ENCODE data around the gene ZC3H10.
"Not testable (repeated sequence)": the region's sequence is repeated elsewhere in the genome, so short reads cannot be mapped to it uniquely, and the experiment has no call there.

The ZC3H10 gene

DNA sequence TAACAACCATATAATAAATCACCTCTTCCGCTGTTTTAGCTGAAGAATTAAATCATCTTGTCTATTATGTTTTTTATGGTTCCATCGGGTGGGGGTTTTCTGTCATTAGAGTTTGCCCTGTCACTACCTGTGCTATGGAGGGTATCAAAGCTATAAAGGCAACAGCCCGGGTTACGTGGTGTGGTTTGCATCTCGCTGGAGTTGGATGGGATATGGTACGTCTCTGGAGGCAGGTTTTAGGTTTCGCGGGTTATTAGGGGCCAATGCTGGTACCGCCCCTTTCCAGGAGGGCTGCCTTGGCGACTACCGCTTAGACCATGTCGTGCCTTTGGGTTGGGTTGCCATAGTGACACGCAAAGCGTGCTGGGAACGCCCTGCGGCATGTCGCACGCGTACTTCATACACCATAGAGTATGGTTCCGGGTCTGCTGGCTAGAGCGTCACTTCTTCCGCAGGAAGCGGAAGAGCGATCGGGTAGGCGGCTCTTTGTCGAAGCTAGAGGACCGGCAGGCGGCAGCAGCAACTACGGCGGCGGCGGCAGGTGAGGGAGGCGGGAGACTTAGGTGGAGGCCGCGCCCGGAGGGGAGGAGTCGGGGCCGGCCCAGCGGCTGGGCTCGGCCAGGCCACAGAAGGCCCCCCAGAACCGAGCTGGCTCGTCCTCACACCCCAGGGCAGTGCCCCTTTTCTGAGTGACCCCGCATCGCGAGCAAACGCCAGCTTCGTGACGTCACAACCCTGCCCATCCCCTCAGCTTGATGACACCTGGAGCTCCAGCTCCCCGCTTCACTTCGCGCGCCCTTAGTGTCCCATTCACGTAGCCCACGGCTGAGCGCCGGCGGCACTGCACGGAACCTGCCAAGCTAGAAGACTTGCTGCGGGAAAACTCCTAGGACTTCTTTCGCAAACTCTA, at the start of gene ZC3H10:
TSS of gene ZC3H10 (plus strand) at position 489 of the 910 bp plus-strand sequence. CDS start 2,297 bp downstream, outside the sequence.
- peak; percentile 94 to 98 for DNase-seq

DNA sequence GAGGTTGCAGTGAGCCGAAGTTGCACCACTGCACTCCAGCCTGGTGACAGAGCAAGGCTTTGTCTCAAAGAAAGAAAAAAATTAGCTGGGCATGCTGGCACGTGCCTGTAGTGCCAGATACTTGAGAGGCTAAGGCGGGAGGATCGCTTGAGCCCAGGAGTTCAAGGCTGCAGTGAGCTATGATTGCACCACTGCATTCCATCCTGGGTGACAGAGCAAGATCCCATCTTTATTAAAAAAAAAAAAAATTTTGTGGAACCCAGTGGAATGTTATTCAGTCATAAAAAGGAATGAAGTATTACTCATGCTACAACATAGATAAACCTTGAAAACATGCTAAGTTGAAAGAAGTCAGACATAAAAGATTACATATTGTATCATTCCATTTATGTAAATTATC, 46.4 kb upstream of the ZC3H10 start:
- DNase-seq = no peak

GRCh38 chr12:56074396-56074795, 43.7 kb upstream of the ZC3H10 start:
- no peak for DNase-seq

- not testable (repeated sequence) for DNase-seq
Measured at GRCh38 chr12:56077966-56078365, 40.1 kb upstream of the ZC3H10 start.

- no peak for DNase-seq
Measured at GRCh38 chr12:56078427-56078826, 39.6 kb upstream of the ZC3H10 start.

GRCh38 chr12:56078931-56079722, 38.9 kb upstream of the ZC3H10 start:
- peak; percentile 18 to 35 for DNase-seq

GRCh38 chr12:56079723-56080555, 38.1 kb upstream of the ZC3H10 start, which contains the start of gene ERBB3:
Gene ERBB3, plus strand, starts transcription at chr12:56080165. Its CDS starts 136 bp downstream, at chr12:56080301.
- DNase-seq = peak; percentile 43 to 54

DNA sequence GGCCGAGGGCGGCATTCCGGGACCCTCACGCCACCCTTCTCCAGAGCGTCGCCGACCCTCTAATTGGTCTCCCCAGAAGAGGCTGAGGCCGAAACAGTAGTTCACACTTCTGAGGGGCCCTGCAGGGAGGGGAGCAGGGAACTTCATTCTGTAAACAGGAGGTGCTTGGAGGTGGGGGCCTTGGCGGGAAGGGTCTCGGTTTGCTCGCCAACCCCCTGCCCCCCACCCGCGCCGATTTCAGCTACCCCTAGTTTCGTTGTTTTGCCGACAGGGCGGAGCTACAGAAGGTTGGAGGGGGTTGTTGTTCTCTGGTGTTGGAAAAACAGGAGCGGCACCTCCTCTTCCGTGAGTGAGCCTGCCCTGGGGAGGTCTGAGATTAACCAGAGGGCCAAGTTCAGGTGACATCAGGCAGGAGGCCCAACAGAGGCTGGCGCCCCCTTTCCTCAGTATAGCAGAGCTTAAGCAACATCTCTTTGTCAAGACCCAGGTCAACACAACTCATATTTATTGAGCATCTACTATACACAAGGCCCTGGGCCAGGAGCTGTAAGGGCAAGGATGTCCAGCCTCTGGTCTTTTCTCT, 37.4 kb upstream of the ZC3H10 start:
- no peak for DNase-seq

DNA sequence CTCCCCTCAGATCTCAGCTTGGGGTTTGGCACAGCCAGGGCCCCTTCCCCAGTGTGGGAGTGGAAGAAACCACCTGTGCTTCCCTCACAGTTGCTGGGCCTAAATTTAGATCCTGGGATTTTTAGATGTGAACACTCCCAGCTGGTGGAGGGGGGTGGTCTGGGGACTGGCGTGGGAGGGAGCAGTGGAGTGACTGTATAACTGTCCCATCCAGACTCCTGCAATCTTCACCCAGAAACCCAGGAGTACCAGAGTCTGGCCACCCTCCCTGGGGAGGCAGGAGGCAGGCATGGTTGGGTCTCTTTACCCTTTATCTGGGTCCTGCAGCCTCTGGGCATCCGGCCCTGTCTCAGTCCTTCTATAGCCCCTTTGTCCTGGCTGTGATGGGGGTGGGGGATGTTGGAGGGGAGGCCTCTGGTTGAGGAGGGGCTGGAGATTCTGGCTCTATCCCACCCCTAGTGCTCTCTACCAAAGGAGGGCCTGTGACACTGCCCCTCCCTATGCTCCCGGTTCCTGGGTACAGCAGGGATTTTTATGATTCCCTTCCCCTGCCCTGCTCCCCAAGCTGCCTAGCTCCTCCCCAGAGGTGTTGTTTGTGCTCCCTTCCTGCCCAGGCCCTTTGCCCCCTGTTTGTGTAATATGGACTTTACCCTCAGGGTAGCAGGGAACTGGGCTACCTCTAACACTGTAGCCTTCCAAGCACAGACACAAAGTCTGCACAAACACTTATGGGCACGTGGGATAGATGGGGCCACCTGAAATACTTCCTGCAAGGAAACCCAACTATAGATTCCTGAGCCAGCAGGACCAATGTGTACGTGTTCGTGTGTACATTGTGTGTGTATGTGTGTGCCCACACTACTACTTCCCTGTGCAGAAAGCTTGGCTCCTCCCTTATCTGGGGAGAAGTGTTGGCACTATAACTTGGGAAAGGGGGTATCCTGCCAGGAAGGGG, 36.4 kb upstream of the ZC3H10 start:
- no peak for DNase-seq

GRCh38 chr12:56082382-56082781, 35.7 kb upstream of the ZC3H10 start:
- DNase-seq = no peak

- no peak for DNase-seq
Measured at GRCh38 chr12:56082967-56083366, 35.1 kb upstream of the ZC3H10 start.

DNA sequence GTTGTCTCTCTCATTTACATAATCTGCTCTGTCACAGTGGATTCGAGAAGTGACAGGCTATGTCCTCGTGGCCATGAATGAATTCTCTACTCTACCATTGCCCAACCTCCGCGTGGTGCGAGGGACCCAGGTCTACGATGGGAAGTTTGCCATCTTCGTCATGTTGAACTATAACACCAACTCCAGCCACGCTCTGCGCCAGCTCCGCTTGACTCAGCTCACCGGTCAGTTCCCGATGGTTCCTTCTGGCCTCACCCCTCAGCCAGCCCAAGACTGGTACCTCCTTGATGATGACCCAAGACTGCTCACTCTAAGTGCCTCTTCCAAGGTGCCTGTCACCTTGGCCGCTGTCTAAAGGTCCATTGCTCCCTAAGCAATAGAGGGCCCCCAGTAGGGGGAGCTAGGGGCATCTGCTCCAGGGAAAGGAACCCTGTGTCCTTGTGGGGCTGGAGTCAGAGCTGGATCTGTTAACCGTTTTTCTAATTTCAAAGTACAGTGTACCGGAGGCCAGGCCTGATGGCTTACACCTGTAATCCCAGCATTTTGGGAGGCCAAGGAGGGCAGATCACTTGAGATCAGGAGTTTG, 33.0 kb upstream of the ZC3H10 start:
- DNase-seq = no peak

GRCh38 chr12:56086096-56086495, 32.0 kb upstream of the ZC3H10 start:
- no peak for DNase-seq

- DNase-seq = no peak
Measured at GRCh38 chr12:56086608-56087007, 31.5 kb upstream of the ZC3H10 start.

- DNase-seq = peak; percentile 12 to 20
Measured at GRCh38 chr12:56087220-56087619, 30.8 kb upstream of the ZC3H10 start.

DNA sequence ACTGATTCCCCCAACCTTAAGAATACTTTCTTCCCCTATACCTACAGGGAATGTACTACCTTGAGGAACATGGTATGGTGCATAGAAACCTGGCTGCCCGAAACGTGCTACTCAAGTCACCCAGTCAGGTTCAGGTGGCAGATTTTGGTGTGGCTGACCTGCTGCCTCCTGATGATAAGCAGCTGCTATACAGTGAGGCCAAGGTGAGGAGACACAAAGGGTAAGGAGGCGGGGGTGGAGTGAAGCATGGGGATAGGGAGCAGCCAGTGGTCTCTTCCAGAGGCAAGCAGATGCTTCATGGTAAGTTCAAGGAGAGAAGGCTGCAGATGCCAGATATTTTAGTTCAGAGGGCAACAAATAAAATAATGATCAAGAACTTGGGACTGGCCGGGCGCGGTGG, 20.3 kb upstream of the ZC3H10 start:
- DNase-seq = no peak

DNA sequence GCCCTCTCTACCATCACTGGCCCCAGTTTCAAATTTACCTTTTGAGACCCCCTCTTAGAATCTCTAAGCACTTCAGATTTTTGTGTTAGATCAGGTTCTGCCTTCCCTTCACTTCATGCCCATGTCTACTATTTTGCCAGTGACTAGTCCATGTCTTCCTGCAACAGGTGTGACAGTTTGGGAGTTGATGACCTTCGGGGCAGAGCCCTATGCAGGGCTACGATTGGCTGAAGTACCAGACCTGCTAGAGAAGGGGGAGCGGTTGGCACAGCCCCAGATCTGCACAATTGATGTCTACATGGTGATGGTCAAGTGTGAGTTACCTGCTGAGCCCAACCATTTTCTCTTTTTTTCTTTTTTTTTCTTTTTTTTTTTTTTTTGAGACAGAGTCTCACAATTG, 19.5 kb upstream of the ZC3H10 start:
- no peak for DNase-seq

DNA sequence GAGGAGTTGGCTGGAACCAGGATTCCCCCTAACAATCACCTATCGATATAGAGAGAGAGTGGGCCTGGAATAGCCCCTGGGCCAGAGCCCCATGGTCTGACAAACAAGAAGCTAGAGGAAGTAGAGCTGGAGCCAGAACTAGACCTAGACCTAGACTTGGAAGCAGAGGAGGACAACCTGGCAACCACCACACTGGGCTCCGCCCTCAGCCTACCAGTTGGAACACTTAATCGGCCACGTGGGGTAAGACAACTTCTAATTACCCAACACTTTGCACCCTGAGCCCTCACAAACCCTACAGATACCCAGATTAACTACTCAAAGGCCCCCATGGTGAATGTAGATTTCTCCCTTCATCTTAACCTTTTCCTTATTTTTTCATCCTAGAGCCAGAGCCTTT, 18.3 kb upstream of the ZC3H10 start:
- DNase-seq = no peak

DNA sequence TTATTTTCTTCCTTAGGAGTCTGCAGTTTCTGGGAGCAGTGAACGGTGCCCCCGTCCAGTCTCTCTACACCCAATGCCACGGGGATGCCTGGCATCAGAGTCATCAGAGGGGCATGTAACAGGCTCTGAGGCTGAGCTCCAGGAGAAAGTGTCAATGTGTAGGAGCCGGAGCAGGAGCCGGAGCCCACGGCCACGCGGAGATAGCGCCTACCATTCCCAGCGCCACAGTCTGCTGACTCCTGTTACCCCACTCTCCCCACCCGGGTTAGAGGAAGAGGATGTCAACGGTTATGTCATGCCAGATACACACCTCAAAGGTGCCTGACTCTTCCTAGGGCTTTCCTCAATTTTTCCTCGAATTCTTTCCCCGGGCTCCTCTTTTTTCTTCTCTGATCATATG, 17.0 kb upstream of the ZC3H10 start:
- no peak for DNase-seq

DNA sequence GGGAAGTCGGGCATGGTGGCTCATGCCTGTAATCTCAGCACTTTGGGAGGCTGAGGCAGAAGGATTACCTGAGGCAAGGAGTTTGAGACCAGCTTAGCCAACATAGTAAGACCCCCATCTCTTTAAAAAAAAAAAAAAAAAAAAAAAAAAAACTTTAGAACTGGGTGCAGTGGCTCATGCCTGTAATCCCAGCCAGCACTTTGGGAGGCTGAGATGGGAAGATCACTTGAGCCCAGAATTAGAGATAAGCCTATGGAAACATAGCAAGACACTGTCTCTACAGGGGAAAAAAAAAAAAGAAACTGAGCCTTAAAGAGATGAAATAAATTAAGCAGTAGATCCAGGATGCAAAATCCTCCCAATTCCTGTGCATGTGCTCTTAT, 15.4 kb upstream of the ZC3H10 start:
- no peak for DNase-seq
